ENCODE results near the gene MAGEA11. TPM values are rescaled to one million over a fixed set of nuclear protein-coding genes. Genes with fewer than 3 reads are reported as not detected.

The MAGEA11 gene
- total RNA-seq (2016; rRNA removed; fragmentation: Illumina TruSeq; extraction: Trizol) = not detected in 2 replicates
- not detected in 2 replicates for total RNA-seq (2016; cell fraction: cytosol; rRNA removed; fragmentation: Illumina TruSeq; extraction: Trizol; ENCODE audit: low read depth)
- not detected in 2 replicates for total RNA-seq (2016; cell fraction: insoluble cytoplasmic fraction; rRNA removed; fragmentation: Illumina TruSeq; extraction: Trizol)
- not detected in 2 replicates for total RNA-seq (2016; cell fraction: membrane; rRNA removed; fragmentation: Illumina TruSeq; extraction: Trizol)
- total RNA-seq (2016; cell fraction: nucleus; rRNA removed; fragmentation: Illumina TruSeq; extraction: Trizol) = not detected in 2 replicates
- not detected in 2 replicates for polyA plus RNA-seq (2011; rRNA removed)
- polyA plus RNA-seq (2011; cell fraction: cytosol; rRNA removed) = not detected in 2 replicates
- polyA plus RNA-seq (2011; cell fraction: nucleus; rRNA removed) = not detected in 2 replicates
- polyA plus RNA-seq (2012) = not detected in 2 replicates
- polyA plus RNA-seq (2016; cell fraction: cytosol; fragmentation: Illumina TruSeq; extraction: Trizol; ENCODE audit: low read depth) = not detected in 2 replicates
- polyA plus RNA-seq (2016; cell fraction: insoluble cytoplasmic fraction; fragmentation: Illumina TruSeq; extraction: Trizol; ENCODE audit: low read depth) = not detected in 2 replicates
- polyA plus RNA-seq (2016; cell fraction: membrane; fragmentation: Illumina TruSeq; extraction: Trizol; ENCODE audit: low read depth) = not detected in 2 replicates
- not detected in 2 replicates for polyA plus RNA-seq (2016; cell fraction: nucleus; fragmentation: Illumina TruSeq; extraction: Trizol; ENCODE audit: insufficient read depth, low read depth)
- polyA minus RNA-seq (2011; rRNA and poly(A)+ RNA removed; ENCODE audit: low replicate concordance) = not detected in 2 replicates
- polyA minus RNA-seq (2011; cell fraction: cytosol; rRNA and poly(A)+ RNA removed) = not detected in 2 replicates
- polyA minus RNA-seq (2011; cell fraction: nucleus; rRNA and poly(A)+ RNA removed) = not detected in 2 replicates
- not detected for Bru-seq, nascent RNA
- not detected for BruChase-seq, experiment 1, labeled RNA remaining after a 6-hour chase
- not detected for BruChase-seq, experiment 2, labeled RNA remaining after a 2-hour chase
- long read RNA-seq, experiment 1 = 0 reads
- long read RNA-seq, experiment 2 = 0 reads

- BruUV-seq (replicated peaks) = no TSS peak
- H3K36me3 ChIP-seq (replicated peaks in 1 of 2; ENCODE audit: control insufficient read depth in 1 of 2, insufficient read depth in 2 of 2, low read length in 2 of 2) = no peaks in the 10 kb centered on the region
- H4K20me1 ChIP-seq (ENCODE audit: insufficient read depth, low read length) = no peaks in the 10 kb centered on the region
- H3K9ac ChIP-seq (ENCODE audit: insufficient read depth, low read depth, low read length) = no peak within 1 kb of the TSS
- ATAC-seq = no peak
- intact Hi-C loops (cut with micrococcal nuclease; ENCODE audit: unreplicated experiment) = no loop called here
- H3K9me3 ChIP-seq (ENCODE audit: low read length) = no peaks in the 10 kb centered on the region
- H3K27me3 ChIP-seq (ENCODE audit: control insufficient read depth in 1 of 2, insufficient read depth in 2 of 2, low read length in 2 of 2) = peaks cover under 1 to 3% of the 10 kb centered on the region in 2 experiments; a peak in 2 of 5 replicates
- H3K4me2 ChIP-seq (ENCODE audit: low read depth, low read length) = no peak within 1 kb of the TSS
- FAIRE-seq = no peak
- H3K4me3 ChIP-seq (replicated peaks in 1 of 3; ENCODE audit: insufficient read depth in 1 of 3, low read depth in 2 of 3, low read length in 3 of 3) = no peak within 1 kb of the TSS
- no peak within 1 kb of the TSS for H2AFZ ChIP-seq (ENCODE audit: low read length)
- no peaks in the 10 kb centered on the region for H3K4me1 ChIP-seq (ENCODE audit: insufficient read depth, low read length)
- DNase-seq (ENCODE audit: low spot score) = no peak
- ChIA-PET CTCF (ENCODE audit: low intra/inter-chr PET ratio, low total read pairs) (no interaction called here), POLR2A (no interaction called here)
- in situ Hi-C loops (cut with HindIII; ENCODE audit: extremely low pct_ligation_motif_present, low pct_unique_long_range_greater_than_20kb) = no loop called here
- H3K27ac ChIP-seq (ENCODE audit: extremely low read length, insufficient read depth, low read length) = no peak within 1 kb of the TSS
- 70% methylated on average over 8 of the region's 29 CpGs for WGBS (ENCODE audit: low lambda C conversion rate)
- H3K79me2 ChIP-seq (ENCODE audit: insufficient read depth, low read length) = no peaks in the 10 kb centered on the region
- no peak for TF ChIP-seq ZHX1 (CRISPR knock-in tag; IDR thresholded peaks at IDR 0.05; ENCODE audit: low read depth)
- TF ChIP-seq ZNF296 (CRISPR knock-in tag; conservative IDR thresholded peaks at IDR 0.05) = no peak
- no peak for TF ChIP-seq ZNF510 (CRISPR knock-in tag; IDR thresholded peaks at IDR 0.05; ENCODE audit: low read depth)
- no peak for TF ChIP-seq ZFP36 (IDR thresholded peaks at IDR 0.05; ENCODE audit: borderline replicate concordance, low read depth, low read length, partially characterized antibody)
- TF ChIP-seq HDAC6 (IDR thresholded peaks at IDR 0.05; ENCODE audit: low read depth, low read length) = no peak
- TF ChIP-seq, protein P1, sequence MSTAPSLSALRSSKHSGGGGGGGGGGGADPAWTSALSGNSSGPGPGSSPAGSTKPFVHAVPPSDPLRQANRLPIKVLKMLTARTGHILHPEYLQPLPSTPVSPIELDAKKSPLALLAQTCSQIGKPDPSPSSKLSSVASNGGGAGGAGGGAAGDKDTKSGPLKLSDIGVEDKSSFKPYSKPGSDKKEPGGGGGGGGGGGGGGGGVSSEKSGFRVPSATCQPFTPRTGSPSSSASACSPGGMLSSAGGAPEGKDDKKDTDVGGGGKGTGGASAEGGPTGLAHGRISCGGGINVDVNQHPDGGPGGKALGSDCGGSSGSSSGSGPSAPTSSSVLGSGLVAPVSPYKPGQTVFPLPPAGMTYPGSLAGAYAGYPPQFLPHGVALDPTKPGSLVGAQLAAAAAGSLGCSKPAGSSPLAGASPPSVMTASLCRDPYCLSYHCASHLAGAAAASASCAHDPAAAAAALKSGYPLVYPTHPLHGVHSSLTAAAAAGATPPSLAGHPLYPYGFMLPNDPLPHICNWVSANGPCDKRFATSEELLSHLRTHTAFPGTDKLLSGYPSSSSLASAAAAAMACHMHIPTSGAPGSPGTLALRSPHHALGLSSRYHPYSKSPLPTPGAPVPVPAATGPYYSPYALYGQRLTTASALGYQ (CRISPR knock-in tag; IDR thresholded peaks at IDR 0.05) = no peak
- no peak for TF ChIP-seq RORA (CRISPR knock-in tag; IDR thresholded peaks at IDR 0.05)
- no peak for TF ChIP-seq ZNF83 (CRISPR knock-in tag; IDR thresholded peaks at IDR 0.05; ENCODE audit: borderline replicate concordance)
- TF ChIP-seq ZNF687 (CRISPR knock-in tag; IDR thresholded peaks at IDR 0.05) = no peak
- no peak for TF ChIP-seq ZNF749 (CRISPR knock-in tag; IDR thresholded peaks at IDR 0.05; ENCODE audit: borderline replicate concordance)
These were observed at the start of gene MAGEA11 for GRCh38 chrX:149711545-149712236. TSS of gene MAGEA11 (plus strand) at chrX:149712060. CDS start at chrX:149713160, 1,100 bp downstream.

Measured in HepG2 (cell line).